Right lobe of liver (tissue), 6 donors: ENCODE measurements around the gene B3GALT6. TPM values are rescaled to one million over a fixed set of nuclear protein-coding genes. Genes with fewer than 3 reads are reported as not detected.

Experiments
- ATAC-seq, 4 donors: fragments of 200-7000 bp; cut with Tn5 transposase; one replicate each; pipeline ENCODE4 v1.9.1; 2020; ENCODE audit warnings: mild to moderate bottlenecking in 4 of 4, moderate library complexity in 4 of 4
- DNase-seq, 3 donors: peaks; one replicate each; pipeline ENCODE4 v3.0.0-alpha.2; 2020
- H3K27ac ChIP-seq, 3 donors: fragments of 200-600 bp; one replicate each; pipeline ENCODE4 v1.8.0; 2022
- H3K27me3 ChIP-seq, 2 donors: fragments of 200-600 bp; one replicate each; pipeline ENCODE4 v1.8.0; 2022
- H3K36me3 ChIP-seq, 4 donors: fragments of 200-600 bp; sonication (generic) in 1 of 4; one replicate each; pipeline versions ENCODE4 v1.5.1 to v1.8.0; 2017 to 2022; ENCODE audit warnings: control low read depth in 1 of 4
- H3K4me1 ChIP-seq, 4 donors: fragments of 200-600 bp; sonication (generic) in 1 of 4; one replicate each; pipeline versions ENCODE4 v1.5.1 to v1.8.0; 2017 to 2022; ENCODE audit warnings: control low read depth in 1 of 4
- H3K4me3 ChIP-seq, 3 donors: fragments of 200-600 bp; one replicate each; pipeline ENCODE4 v1.8.0; 2022
- H3K9me3 ChIP-seq, 4 donors: fragments of 200-600 bp; sonication (generic) in 1 of 4; one replicate each; pipeline versions ENCODE4 v1.5.1 to v1.8.0; 2017 to 2022; ENCODE audit warnings: control low read depth in 1 of 4
- POLR2A ChIP-seq: fragments of 450-650 bp; IDR thresholded peaks from one replicate; pipeline ENCODE4 v1.6.1; 2017; ENCODE audit warnings: antibody characterized with exemption, mild to moderate bottlenecking
- WGBS: methylation state at CpG from one replicate; pipeline ENCODE4 v1.1.6; 2018; ENCODE audit warnings: low coverage, low lambda C conversion rate; ENCODE audit not compliant: insufficient coverage; ENCODE audit errors: missing lambda C conversion rate; 5-methylcytosine and 5-hydroxymethylcytosine counted together
- intact Hi-C, 2 donors: fragments of 100-400 bp; cut with DNase I; formaldehyde crosslinking; loops; one replicate each; pipeline versions ENCODE4 v1.11.2 to v1.14.1; 2022
- total RNA-seq, 6 experiments: library from RNA; depleted of rRNA in 2 of 6; stranded (reverse); fragments of >200 nt in 2 of 6; fragmentation: NEBNext Ultra II Directional in 3 of 6; extraction: Animal tissue kit (Norgen Biotek cat#: 25700) in 3 of 6; gene quantifications; one replicate each; pipeline versions ENCODE4 v1.1.0 to v1.2.4, GENCODE V29; 2016 to 2023
- TF ChIP-seq, protein P1 (sequence below), 4 donors: fragments of 200-600 bp in 3 of 4; fragments of 450-650 bp in 1 of 4; IDR thresholded peaks; one replicate each; pipeline versions ENCODE4 v1.5.1 to v1.8.0; 2016 to 2022; ENCODE audit warnings: antibody characterized with exemption in 4 of 4, mild to moderate bottlenecking in 2 of 4
- donor health status: DM: no; HTN: yes; CAD: no.
- donor health status: DM: no; HTN: no; CAD: no.
- donor health status: DM: no; HTN: no; CAD: no.
- donor health status: DM: no; HTN: yes; CAD: no.
- donor health status: DM: no; HTN: yes; CAD: no.

B3GALT6 gene
- total RNA-seq, 6 experiments from 2014 or later = 6.3 to 14.3 (median 7.8) TPM

DNA sequence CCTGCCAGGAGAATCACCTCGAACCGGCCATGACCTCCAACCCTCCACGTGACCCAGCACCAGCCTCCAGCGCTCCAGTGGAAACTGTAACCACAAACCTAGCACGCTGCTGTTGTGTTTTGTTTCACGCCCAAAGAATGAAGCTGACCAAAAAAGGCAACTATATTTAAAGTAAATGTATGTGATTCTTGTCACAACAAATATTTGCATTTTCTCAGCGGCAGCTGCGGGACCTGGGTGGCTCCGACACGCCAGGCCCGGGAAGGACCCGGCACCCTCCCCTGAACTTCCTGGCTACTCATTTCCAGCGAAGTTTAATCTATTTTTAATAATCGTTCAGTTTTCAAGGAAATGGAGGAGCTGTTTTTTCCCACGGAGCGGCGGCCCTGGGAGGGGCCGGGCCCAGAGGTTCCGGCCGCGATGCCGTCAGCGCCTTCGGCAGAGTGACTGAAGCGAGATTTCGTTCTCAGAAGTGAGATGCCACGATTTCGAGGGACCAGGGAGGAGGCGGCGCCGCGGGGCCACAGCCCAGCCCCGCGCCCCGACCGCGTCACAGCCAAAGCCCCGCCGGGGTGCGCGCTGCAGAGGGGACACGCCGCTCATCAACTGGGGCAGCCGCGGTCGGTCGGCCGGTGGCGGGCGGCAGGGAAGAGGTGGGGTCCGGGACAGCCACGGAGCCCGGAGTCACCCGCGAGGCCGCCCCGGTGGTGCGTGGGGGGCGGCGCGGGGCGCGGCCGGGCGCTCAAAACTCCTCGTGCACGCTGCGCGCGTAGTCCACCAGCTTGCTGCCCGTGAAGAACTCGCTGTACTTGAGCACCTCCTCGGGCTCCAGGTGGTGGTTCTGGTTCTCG lies 15.0 kb upstream of the B3GALT6 start:
- Histone ChIP-seq H3K9me3 (no peaks in the 10 kb centered on the region), H3K27me3 (no peaks in the 10 kb centered on the region), H3K27ac (no peak overlapping the region), H3K4me1 (no peaks in the 10 kb centered on the region), H3K4me3 (no peak overlapping the region), H3K36me3 (peaks cover 0 to 41% (median 9%) of the 10 kb centered on the region in 4 donors)
- intact Hi-C loops = no loop called here
- WGBS = 67% methylated on average over 22 of the region's 74 CpGs
- DNase-seq (no peak), ATAC-seq (no peak)
- no peak for TF ChIP-seq POLR2A
- TF ChIP-seq, protein P1, sequence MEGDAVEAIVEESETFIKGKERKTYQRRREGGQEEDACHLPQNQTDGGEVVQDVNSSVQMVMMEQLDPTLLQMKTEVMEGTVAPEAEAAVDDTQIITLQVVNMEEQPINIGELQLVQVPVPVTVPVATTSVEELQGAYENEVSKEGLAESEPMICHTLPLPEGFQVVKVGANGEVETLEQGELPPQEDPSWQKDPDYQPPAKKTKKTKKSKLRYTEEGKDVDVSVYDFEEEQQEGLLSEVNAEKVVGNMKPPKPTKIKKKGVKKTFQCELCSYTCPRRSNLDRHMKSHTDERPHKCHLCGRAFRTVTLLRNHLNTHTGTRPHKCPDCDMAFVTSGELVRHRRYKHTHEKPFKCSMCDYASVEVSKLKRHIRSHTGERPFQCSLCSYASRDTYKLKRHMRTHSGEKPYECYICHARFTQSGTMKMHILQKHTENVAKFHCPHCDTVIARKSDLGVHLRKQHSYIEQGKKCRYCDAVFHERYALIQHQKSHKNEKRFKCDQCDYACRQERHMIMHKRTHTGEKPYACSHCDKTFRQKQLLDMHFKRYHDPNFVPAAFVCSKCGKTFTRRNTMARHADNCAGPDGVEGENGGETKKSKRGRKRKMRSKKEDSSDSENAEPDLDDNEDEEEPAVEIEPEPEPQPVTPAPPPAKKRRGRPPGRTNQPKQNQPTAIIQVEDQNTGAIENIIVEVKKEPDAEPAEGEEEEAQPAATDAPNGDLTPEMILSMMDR (IDR thresholded peaks at IDR 0.05) = no peak

DNA sequence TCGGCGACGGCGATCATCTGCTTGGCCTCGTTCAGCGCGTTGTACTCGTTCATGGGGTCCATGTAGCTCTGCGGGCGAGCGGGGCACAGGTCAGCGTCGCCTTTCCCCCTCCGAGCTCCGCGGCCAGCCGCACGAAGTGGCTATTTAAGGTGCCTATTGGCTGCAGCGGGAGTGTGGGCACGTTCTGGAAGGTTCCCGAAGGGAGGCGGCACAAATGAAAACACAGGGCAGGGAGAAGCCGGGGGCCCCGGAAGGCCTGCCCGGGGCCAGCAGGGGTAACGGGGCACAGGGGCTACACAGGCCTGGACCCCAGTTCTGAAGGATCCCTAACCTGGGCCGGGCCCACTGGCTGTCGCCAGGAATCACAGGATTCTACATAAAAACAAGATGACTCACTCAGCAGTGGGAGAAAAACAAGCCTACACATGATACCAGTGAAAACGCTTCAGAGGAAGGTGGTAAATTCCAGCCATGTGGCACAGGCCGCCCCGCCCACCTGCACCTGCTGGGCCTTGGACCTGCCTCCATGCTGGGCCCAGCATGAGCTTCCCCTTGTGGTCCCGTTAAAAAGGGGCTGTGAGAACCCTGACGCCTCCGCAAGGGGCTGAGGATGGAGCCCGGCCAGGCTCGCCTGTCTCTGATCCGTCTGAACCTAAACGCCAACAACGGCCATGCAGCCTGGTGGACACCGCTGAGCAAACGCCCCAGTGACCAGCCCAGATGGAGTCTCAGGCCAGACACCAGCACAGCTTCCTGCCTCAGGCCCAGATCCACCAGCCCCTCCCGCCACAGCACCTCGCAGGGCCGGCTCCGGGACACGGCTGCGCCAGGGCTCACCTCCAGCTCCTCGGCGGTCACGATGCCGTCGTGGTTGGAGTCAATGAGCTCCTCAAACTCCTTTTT lies 14.2 kb upstream of the B3GALT6 start:
- H3K36me3 ChIP-seq = peaks cover 0 to 49% (median 9%) of the 10 kb centered on the region in 4 donors
- no peaks in the 10 kb centered on the region for H3K27me3 ChIP-seq
- ATAC-seq = no peak
- no peaks in the 10 kb centered on the region for H3K9me3 ChIP-seq
- 97% methylated on average over 13 of the region's 52 CpGs for WGBS
- TF ChIP-seq, protein P1 (IDR thresholded peaks at IDR 0.05) = no peak
- TF ChIP-seq POLR2A = no peak
- H3K4me1 ChIP-seq = no peaks in the 10 kb centered on the region
- no peak overlapping the region for H3K27ac ChIP-seq
- no peak overlapping the region for H3K4me3 ChIP-seq
- DNase-seq = no peak
- intact Hi-C loops = no loop called here

DNA sequence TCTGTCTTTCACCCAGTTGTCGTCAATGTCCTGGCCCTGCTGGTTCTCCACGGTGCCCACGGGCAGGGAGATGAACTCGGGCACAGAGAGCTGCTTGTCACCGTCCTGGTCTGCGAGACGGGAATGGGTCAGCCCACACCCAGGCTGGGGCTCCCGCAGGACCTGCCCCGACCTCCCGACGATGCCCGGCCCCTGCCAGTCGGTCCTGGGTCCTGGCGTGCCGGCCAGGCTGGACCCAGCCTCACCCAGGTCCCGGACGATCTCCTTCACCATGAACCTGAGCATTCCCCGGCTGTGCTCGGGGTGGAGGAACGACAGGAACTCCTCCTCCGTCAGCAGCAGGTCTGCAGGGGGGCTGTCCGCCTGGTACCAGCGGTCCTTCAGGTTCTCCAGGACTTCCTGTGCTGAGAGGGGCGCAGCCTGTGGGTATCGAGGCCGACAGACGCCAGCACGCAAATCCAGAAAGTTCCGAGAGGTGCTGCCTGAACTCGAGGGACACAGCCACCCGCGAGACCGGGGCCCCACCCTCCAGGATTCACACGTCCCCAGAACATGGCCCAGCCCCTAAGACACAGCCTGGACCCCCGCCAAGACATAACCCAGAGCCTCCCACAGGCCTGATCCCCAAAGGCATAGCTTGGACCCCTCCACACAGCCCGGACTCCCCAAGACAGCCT lies 13.4 kb upstream of the B3GALT6 start:
- Histone ChIP-seq H3K36me3 (peaks cover 0 to 56% (median 10%) of the 10 kb centered on the region in 4 donors), H3K4me1 (no peaks in the 10 kb centered on the region), H3K4me3 (no peak overlapping the region), H3K27me3 (no peaks in the 10 kb centered on the region), H3K9me3 (no peaks in the 10 kb centered on the region), H3K27ac (no peak overlapping the region)
- no peak for ATAC-seq
- 96% methylated on average over 10 of the region's 36 CpGs for WGBS
- intact Hi-C loops = no loop called here
- no peak for DNase-seq
- TF ChIP-seq, protein P1 (IDR thresholded peaks at IDR 0.05) = no peak
- no peak for TF ChIP-seq POLR2A

DNA sequence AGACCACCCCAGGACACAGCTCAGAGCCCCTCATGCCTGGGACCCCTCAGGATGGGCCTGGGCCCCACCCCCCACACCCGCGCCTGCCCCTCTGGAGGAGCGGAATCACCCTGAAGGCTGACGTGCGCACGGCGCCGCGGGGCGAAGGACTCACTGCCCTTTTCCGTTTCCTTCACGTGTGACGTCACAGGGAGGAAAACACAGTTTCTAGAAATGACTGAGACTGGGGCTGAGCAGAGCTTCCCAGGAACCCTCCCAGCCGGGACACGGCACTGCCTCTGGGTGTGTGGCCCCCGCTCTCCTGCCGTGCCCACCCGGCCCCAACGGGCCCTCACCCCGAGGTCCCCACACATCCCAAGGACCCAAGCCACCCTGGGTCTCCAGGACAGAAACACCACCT lies 12.7 kb upstream of the B3GALT6 start:
- no peak overlapping the region for H3K27ac ChIP-seq
- 80% methylated on average over 1 of the region's 20 CpGs for WGBS
- H3K4me1 ChIP-seq = no peaks in the 10 kb centered on the region
- ATAC-seq (no peak), DNase-seq (no peak)
- H3K4me3 ChIP-seq = no peak overlapping the region
- H3K9me3 ChIP-seq = no peaks in the 10 kb centered on the region
- H3K27me3 ChIP-seq = no peaks in the 10 kb centered on the region
- H3K36me3 ChIP-seq = peaks cover 0 to 63% (median 10%) of the 10 kb centered on the region in 4 donors
- TF ChIP-seq, protein P1 (IDR thresholded peaks at IDR 0.05) = no peak
- TF ChIP-seq POLR2A = no peak
- intact Hi-C loops = no loop called here
